Karpas-422 (cell line): ENCODE data around the gene SLC5A4. TPM values are rescaled to one million over a fixed set of nuclear protein-coding genes. Genes with fewer than 3 reads are reported as not detected.
"Not testable (repeated sequence)": the region's sequence is repeated elsewhere in the genome, so short reads cannot be mapped to it uniquely, and the experiment has no call there.

Experiments
- DNase-seq: peaks from one replicate; pipeline ENCODE4 v3.0.0-alpha.2; 2015
- H2AFZ ChIP-seq: fragments of 200-600 bp; sonication (generic); 2 replicates; pipeline ENCODE4 v1.6.1; 2014; ENCODE audit warnings: antibody characterized with exemption, low read length, mixed read lengths
- H3K27ac ChIP-seq: fragments of 200-600 bp; sonication (generic); 2 replicates; pipeline ENCODE4 v1.5.1; 2014; ENCODE audit warnings: mild to moderate bottlenecking, low read length, moderate library complexity
- H3K27me3 ChIP-seq: fragments of 200-600 bp; sonication (generic); 2 replicates; pipeline ENCODE4 v1.6.1; 2014; ENCODE audit warnings: low read length, mixed read lengths
- H3K36me3 ChIP-seq: fragments of 200-600 bp; sonication (generic); 2 replicates; pipeline ENCODE4 v1.6.1; 2014; ENCODE audit warnings: low read length, mixed read lengths; ENCODE audit not compliant: insufficient read depth
- H3K4me1 ChIP-seq: fragments of 200-600 bp; sonication (generic); 2 replicates; pipeline ENCODE4 v1.6.1; 2014; ENCODE audit warnings: mild to moderate bottlenecking, low read length, mixed read lengths
- H3K4me2 ChIP-seq: fragments of 200-600 bp; sonication (generic); 2 replicates; pipeline ENCODE4 v1.6.1; 2014; ENCODE audit warnings: low read length, low read depth, mild to moderate bottlenecking; ENCODE audit not compliant: poor library complexity, severe bottlenecking
- H3K4me3 ChIP-seq: fragments of 200-600 bp; sonication (generic); 2 replicates; pipeline ENCODE4 v1.5.1; 2014; ENCODE audit warnings: mild to moderate bottlenecking, antibody characterized with exemption, low read length, mixed read lengths
- H3K79me2 ChIP-seq: fragments of 200-600 bp; sonication (generic); 2 replicates; pipeline ENCODE4 v1.6.1; 2014; ENCODE audit warnings: mild to moderate bottlenecking, low read length, mixed read lengths
- H3K9ac ChIP-seq: fragments of 200-600 bp; sonication (generic); 2 replicates; pipeline ENCODE4 v1.6.0; 2014; ENCODE audit warnings: low read length
- H3K9me2 ChIP-seq: fragments of 200-600 bp; sonication (generic), shearing (Covaris generic); replicated peaks from 2 replicates; pipeline ENCODE4 v1.6.0; 2014; ENCODE audit warnings: mild to moderate bottlenecking, low read length, moderate library complexity; ENCODE audit not compliant: insufficient read depth
- H3K9me3 ChIP-seq: fragments of 300-700, 200-600 bp; sonication (generic); 2 replicates; pipeline ENCODE4 v1.6.1; 2014; ENCODE audit warnings: low read length, mixed read lengths
- H4K20me1 ChIP-seq: fragments of 200-600 bp; sonication (generic); 2 replicates; pipeline ENCODE4 v1.6.1; 2014; ENCODE audit warnings: mild to moderate bottlenecking, antibody characterized with exemption, low read length, low read depth; ENCODE audit not compliant: insufficient read depth
- total RNA-seq: library from RNA; depleted of rRNA; stranded (reverse); fragments of >200 nt; shearing (Covaris generic); gene quantifications from 2 replicates; pipeline ENCODE4 v1.2.3, GENCODE V29; 2014; ENCODE audit warnings: low replicate concordance; rRNA removed

Gene SLC5A4
- not detected in 2 replicates for total RNA-seq

GRCh38 chr22:32255217-32255616 lies at the start of gene SLC5A4:
SLC5A4 (minus strand) TSS chr22:32255347; CDS start chr22:32255329, 18 bp downstream.
- H3K9me3 ChIP-seq, result no peaks in the 10 kb centered on the region
- H3K9ac ChIP-seq, result no peak within 1 kb of the TSS
- no peaks in the 10 kb centered on the region for H3K4me1 ChIP-seq
- H2AFZ ChIP-seq, result no peak within 1 kb of the TSS
- no peaks in the 10 kb centered on the region for H3K79me2 ChIP-seq
- no peaks in the 10 kb centered on the region for H3K9me2 ChIP-seq
- no peak within 1 kb of the TSS for H3K4me3 ChIP-seq
- H4K20me1 ChIP-seq, result no peaks in the 10 kb centered on the region
- no peak within 1 kb of the TSS for H3K27ac ChIP-seq
- H3K36me3 ChIP-seq, result no peaks in the 10 kb centered on the region
- H3K4me2 ChIP-seq, result no peak within 1 kb of the TSS
- DNase-seq, result no peak
- no peaks in the 10 kb centered on the region for H3K27me3 ChIP-seq

- not testable (repeated sequence) for H3K4me1 ChIP-seq, H3K27me3 ChIP-seq, H3K36me3 ChIP-seq, DNase-seq, H3K9me3 ChIP-seq, H4K20me1 ChIP-seq, H3K4me2 ChIP-seq, H3K79me2 ChIP-seq, H3K9ac ChIP-seq, H2AFZ ChIP-seq, H3K4me3 ChIP-seq, H3K9me2 ChIP-seq, H3K27ac ChIP-seq
These were observed 38.8 kb upstream of the SLC5A4 start for GRCh38 chr22:32293921-32294320.

- no peaks in the 10 kb centered on the region for H3K9me3 ChIP-seq
- no peak overlapping the region for H3K27ac ChIP-seq
- no peak overlapping the region for H2AFZ ChIP-seq
- no peaks in the 10 kb centered on the region for H3K36me3 ChIP-seq
- no peak overlapping the region for H3K9ac ChIP-seq
- no peaks in the 10 kb centered on the region for H3K27me3 ChIP-seq
- H3K4me3 ChIP-seq, result no peak overlapping the region
- H3K4me2 ChIP-seq, result no peak overlapping the region
- no peaks in the 10 kb centered on the region for H3K79me2 ChIP-seq
- no peak for DNase-seq
- no peaks in the 10 kb centered on the region for H4K20me1 ChIP-seq
- H3K4me1 ChIP-seq, result no peaks in the 10 kb centered on the region
- no peaks in the 10 kb centered on the region for H3K9me2 ChIP-seq
These were observed 31.2 kb upstream of the SLC5A4 start for GRCh38 chr22:32286290-32286840.

GRCh38 chr22:32281072-32281471 lies 25.9 kb upstream of the SLC5A4 start:
- Histone ChIP-seq H3K4me3 (no peak overlapping the region), H3K27ac (no peak overlapping the region), H3K79me2 (no peaks in the 10 kb centered on the region), H3K4me1 (no peaks in the 10 kb centered on the region), H3K36me3 (no peaks in the 10 kb centered on the region), H3K9me2 (no peaks in the 10 kb centered on the region), H3K9ac (no peak overlapping the region), H3K4me2 (no peak overlapping the region), H3K27me3 (no peaks in the 10 kb centered on the region), H4K20me1 (no peaks in the 10 kb centered on the region), H3K9me3 (no peaks in the 10 kb centered on the region), H2AFZ (no peak overlapping the region)
- DNase-seq, result no peak

GRCh38 chr22:32275353-32275752 lies 20.2 kb upstream of the SLC5A4 start:
- H3K79me2 ChIP-seq, H3K9ac ChIP-seq, H3K4me3 ChIP-seq, H3K27me3 ChIP-seq, H3K9me3 ChIP-seq, H3K27ac ChIP-seq, H3K4me2 ChIP-seq, H2AFZ ChIP-seq, H3K36me3 ChIP-seq, H3K4me1 ChIP-seq, DNase-seq, H3K9me2 ChIP-seq, H4K20me1 ChIP-seq: not testable (repeated sequence)

GRCh38 chr22:32271389-32271788 lies 16.2 kb upstream of the SLC5A4 start:
- H3K9me3 ChIP-seq, result no peaks in the 10 kb centered on the region
- H3K4me1 ChIP-seq, result no peaks in the 10 kb centered on the region
- H3K9ac ChIP-seq, result no peak overlapping the region
- H3K36me3 ChIP-seq, result no peaks in the 10 kb centered on the region
- no peak overlapping the region for H3K4me3 ChIP-seq
- H2AFZ ChIP-seq, result no peak overlapping the region
- H3K79me2 ChIP-seq, result no peaks in the 10 kb centered on the region
- no peaks in the 10 kb centered on the region for H3K9me2 ChIP-seq
- H3K27me3 ChIP-seq, result no peaks in the 10 kb centered on the region
- no peaks in the 10 kb centered on the region for H4K20me1 ChIP-seq
- no peak overlapping the region for H3K27ac ChIP-seq
- no peak overlapping the region for H3K4me2 ChIP-seq
- DNase-seq, result no peak

GRCh38 chr22:32270641-32271369 lies 15.7 kb upstream of the SLC5A4 start:
- no peaks in the 10 kb centered on the region for H3K79me2 ChIP-seq
- H4K20me1 ChIP-seq, result no peaks in the 10 kb centered on the region
- no peaks in the 10 kb centered on the region for H3K9me2 ChIP-seq
- no peak overlapping the region for H3K4me2 ChIP-seq
- H3K27me3 ChIP-seq, result no peaks in the 10 kb centered on the region
- DNase-seq, result no peak
- no peaks in the 10 kb centered on the region for H3K9me3 ChIP-seq
- H3K36me3 ChIP-seq, result no peaks in the 10 kb centered on the region
- H3K4me3 ChIP-seq, result no peak overlapping the region
- no peak overlapping the region for H3K9ac ChIP-seq
- H3K27ac ChIP-seq, result no peak overlapping the region
- no peaks in the 10 kb centered on the region for H3K4me1 ChIP-seq
- no peak overlapping the region for H2AFZ ChIP-seq

- Histone ChIP-seq H3K4me2 (no peak overlapping the region), H3K9ac (no peak overlapping the region), H3K9me3 (no peaks in the 10 kb centered on the region), H2AFZ (no peak overlapping the region), H4K20me1 (no peaks in the 10 kb centered on the region), H3K9me2 (no peaks in the 10 kb centered on the region), H3K4me1 (no peaks in the 10 kb centered on the region), H3K36me3 (no peaks in the 10 kb centered on the region), H3K4me3 (no peak overlapping the region), H3K79me2 (no peaks in the 10 kb centered on the region), H3K27ac (no peak overlapping the region), H3K27me3 (no peaks in the 10 kb centered on the region)
- DNase-seq, result no peak
These were observed 14.2 kb upstream of the SLC5A4 start for GRCh38 chr22:32269316-32269715.
